Activated CD4-positive, alpha-beta T cell treated with anti-CD3 and anti-CD28 coated beads for 36 hours (primary cell): Measurements from ENCODE around the gene MYH2. TPM values are rescaled to one million over a fixed set of nuclear protein-coding genes. Genes with fewer than 3 reads are reported as not detected.
"Not testable (repeated sequence)": the region's sequence is repeated elsewhere in the genome, so short reads cannot be mapped to it uniquely, and the experiment has no call there.

Experiments used
- ATAC-seq: fragments of 200-7000 bp; cut with Tn5 transposase; one replicate; pipeline ENCODE4 v1.10.0; 2021; ENCODE audit warnings: mild to moderate bottlenecking, moderate library complexity
- CTCF ChIA-PET: fragments of 350-600 bp; sonication (Branson Sonifier 250); formaldehyde crosslinking; loops from one replicate; lab custom pipeline; 2021; ENCODE audit warnings: antibody characterized with exemption; lab: Charles Lee
- POLR2A ChIA-PET: fragments of 350-600 bp; sonication (Branson Sonifier 250); formaldehyde crosslinking; loops from one replicate; lab custom pipeline; 2021; ENCODE audit warnings: antibody characterized with exemption, inconsistent platforms; lab: Charles Lee
- DNase-seq: peaks from one replicate; pipeline ENCODE4 v3.0.0-alpha.2; 2020
- H3K27ac Mint-ChIP-seq: one replicate; pipeline ENCODE4 v1.8.0; 2021; ENCODE audit warnings: mixed read lengths
- H3K27me3 Mint-ChIP-seq: one replicate; pipeline ENCODE4 v1.8.0; 2021; ENCODE audit warnings: mixed read lengths
- H3K36me3 Mint-ChIP-seq: one replicate; pipeline ENCODE4 v1.8.0; 2021; ENCODE audit warnings: low read depth, mixed read lengths
- H3K4me1 Mint-ChIP-seq: one replicate; pipeline ENCODE4 v1.8.0; 2021; ENCODE audit warnings: mixed read lengths
- H3K4me3 Mint-ChIP-seq: one replicate; pipeline ENCODE4 v1.8.0; 2021; ENCODE audit warnings: mild to moderate bottlenecking, moderate library complexity, mixed read lengths
- H3K9me3 Mint-ChIP-seq: one replicate; pipeline ENCODE4 v1.8.0; 2021; ENCODE audit warnings: low read depth, mixed read lengths
- intact Hi-C, 2 experiments: fragments of 100-400 bp; cut with DNase I in 1 of 2; cut with micrococcal nuclease in 1 of 2; formaldehyde crosslinking; loops; one replicate each; pipeline versions ENCODE4 v1.14.2 to v1.15.1; 2022 to 2024; cut with DNase I, micrococcal nuclease
- total RNA-seq, 2 experiments: library from RNA; stranded (reverse); gene quantifications; one replicate each; pipeline ENCODE4 v1.2.3, GENCODE V29; 2021

MYH2 gene
- total RNA-seq, 2 experiments from 2014 or later = not detected

DNA sequence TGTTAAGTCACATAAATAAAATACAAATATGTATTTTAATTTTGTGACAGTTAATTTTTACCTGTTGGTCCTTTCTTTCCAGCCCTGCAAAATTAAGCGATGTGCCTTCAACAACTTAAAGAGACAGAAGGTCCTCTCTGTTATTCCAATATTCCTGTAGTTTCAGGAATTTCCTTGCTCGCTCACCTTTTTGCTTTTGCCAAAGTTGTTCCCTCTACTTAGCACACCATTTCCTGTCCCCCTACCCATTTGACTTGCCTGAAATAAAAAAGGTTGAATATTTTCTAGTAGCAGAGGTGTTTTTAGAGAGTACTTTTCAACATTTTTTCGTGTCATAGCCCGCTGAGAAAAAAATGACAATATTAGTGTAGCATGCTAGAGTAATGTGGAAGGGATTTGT is 556 bp upstream of the MYH2 start:
- Mint-ChIP-seq H3K27me3 (peaks cover 13% of the 10 kb centered on the region), H3K27ac (no peak overlapping the region), H3K9me3 (no peaks in the 10 kb centered on the region), H3K4me3 (no peak overlapping the region), H3K36me3 (no peaks in the 10 kb centered on the region), H3K4me1 (no peaks in the 10 kb centered on the region)
- DNase-seq (no peak), ATAC-seq (no peak)
- POLR2A ChIA-PET = no interaction called here
- intact Hi-C loops = no loop called here
- CTCF ChIA-PET = no interaction called here

GRCh38 chr17:10547351-10547750 is 2.1 kb downstream of the MYH2 start:
- Mint-ChIP-seq H3K36me3 (no peaks in the 10 kb centered on the region), H3K9me3 (peaks cover 2% of the 10 kb centered on the region), H3K27ac (no peak overlapping the region), H3K27me3 (peaks cover 12% of the 10 kb centered on the region), H3K4me3 (no peak overlapping the region), H3K4me1 (no peaks in the 10 kb centered on the region)
- CTCF ChIA-PET = no interaction called here
- ATAC-seq (no peak), DNase-seq (no peak)
- POLR2A ChIA-PET = no interaction called here
- intact Hi-C loops = no loop called here

DNA sequence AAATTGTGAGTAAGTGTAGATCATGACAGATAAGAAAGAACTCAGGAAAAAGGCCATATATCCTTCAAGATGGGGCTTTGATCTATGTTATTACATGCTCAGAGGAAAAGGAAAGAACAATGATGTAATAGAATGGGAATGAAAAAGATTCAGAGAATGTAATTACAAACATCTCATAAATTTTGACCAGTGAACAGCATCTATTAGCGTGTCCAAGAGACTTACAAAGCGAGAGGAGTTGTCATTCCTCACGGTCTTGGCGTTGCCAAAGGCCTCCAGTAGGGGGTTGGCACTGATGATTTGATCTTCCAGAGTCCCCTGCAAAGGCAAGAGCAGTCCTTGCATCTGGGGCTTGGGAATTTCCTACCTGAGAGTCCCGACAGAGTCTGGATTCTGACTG is 6.0 kb downstream of the MYH2 start:
- H3K27me3 Mint-ChIP-seq, H3K36me3 Mint-ChIP-seq, H3K27ac Mint-ChIP-seq, H3K4me1 Mint-ChIP-seq, CTCF ChIA-PET, DNase-seq, H3K4me3 Mint-ChIP-seq, intact Hi-C loops, ATAC-seq, POLR2A ChIA-PET: not testable (repeated sequence)
- H3K9me3 Mint-ChIP-seq = peaks cover 17% of the 10 kb centered on the region

- ATAC-seq, H3K36me3 Mint-ChIP-seq, POLR2A ChIA-PET, DNase-seq, H3K4me3 Mint-ChIP-seq, CTCF ChIA-PET, H3K4me1 Mint-ChIP-seq, intact Hi-C loops, H3K27me3 Mint-ChIP-seq, H3K27ac Mint-ChIP-seq: not testable (repeated sequence)
- H3K9me3 Mint-ChIP-seq = peaks cover 17% of the 10 kb centered on the region
These were observed 8.3 kb downstream of the MYH2 start for GRCh38 chr17:10541179-10541578.

- intact Hi-C loops = no loop called here
- Mint-ChIP-seq H3K36me3 (no peaks in the 10 kb centered on the region), H3K4me1 (no peaks in the 10 kb centered on the region), H3K4me3 (no peak overlapping the region), H3K9me3 (no peaks in the 10 kb centered on the region), H3K27ac (no peak overlapping the region), H3K27me3 (peaks cover 6% of the 10 kb centered on the region)
- ChIA-PET POLR2A (no interaction called here), CTCF (no interaction called here)
- DNase-seq (no peak), ATAC-seq (no peak)
These were observed 17.4 kb downstream of the MYH2 start for GRCh38 chr17:10532026-10532425.

- Mint-ChIP-seq H3K27me3 (peaks cover 5% of the 10 kb centered on the region), H3K4me3 (no peak overlapping the region), H3K27ac (no peak overlapping the region), H3K4me1 (no peaks in the 10 kb centered on the region), H3K9me3 (peaks cover 1% of the 10 kb centered on the region), H3K36me3 (no peaks in the 10 kb centered on the region)
- intact Hi-C loops = no loop called here
- ATAC-seq (no peak), DNase-seq (no peak)
- POLR2A ChIA-PET = no interaction called here
- CTCF ChIA-PET = interaction anchor here (0.7 kb wide), 1 partner anchor 191 kb away, joined by 3 read pairs; no protein-coding TSS in a partner anchor
These were observed 22.0 kb downstream of the MYH2 start for GRCh38 chr17:10527419-10527818.

GRCh38 chr17:10526517-10526916 is 22.9 kb downstream of the MYH2 start:
- CTCF ChIA-PET = interaction anchor here (0.7 to 1.0 kb wide), 2 partner anchors 22 to 190 kb away, joined by 3 read pairs; no protein-coding TSS in a partner anchor
- POLR2A ChIA-PET = no interaction called here
- DNase-seq (no peak), ATAC-seq (no peak)
- Mint-ChIP-seq H3K36me3 (no peaks in the 10 kb centered on the region), H3K4me1 (no peaks in the 10 kb centered on the region), H3K27me3 (peaks cover 5% of the 10 kb centered on the region), H3K27ac (no peak overlapping the region), H3K9me3 (peaks cover 1% of the 10 kb centered on the region), H3K4me3 (no peak overlapping the region)
- intact Hi-C loops = no loop called here

GRCh38 chr17:10523064-10523463 is 26.4 kb downstream of the MYH2 start:
- Mint-ChIP-seq H3K9me3 (peaks cover 1% of the 10 kb centered on the region), H3K27me3 (peaks cover 3% of the 10 kb centered on the region), H3K4me1 (no peaks in the 10 kb centered on the region), H3K36me3 (no peaks in the 10 kb centered on the region), H3K27ac (no peak overlapping the region), H3K4me3 (no peak overlapping the region)
- POLR2A ChIA-PET = no interaction called here
- intact Hi-C loops = no loop called here
- ATAC-seq (no peak), DNase-seq (no peak)
- CTCF ChIA-PET = interaction anchor here (0.5 to 1.4 kb wide), 2 partner anchors 11 to 208 kb away, joined by 3 to 4 read pairs; no protein-coding TSS in a partner anchor

GRCh38 chr17:10521949-10522348 is 27.5 kb downstream of the MYH2 start:
- Mint-ChIP-seq H3K36me3 (no peaks in the 10 kb centered on the region), H3K27ac (no peak overlapping the region), H3K4me3 (no peak overlapping the region), H3K9me3 (peaks cover 1% of the 10 kb centered on the region), H3K27me3 (peaks cover 3% of the 10 kb centered on the region), H3K4me1 (no peaks in the 10 kb centered on the region)
- intact Hi-C loops = no loop called here
- ATAC-seq (no peak), DNase-seq (no peak)
- CTCF ChIA-PET = interaction anchor here (1.4 kb wide), 1 partner anchor 12 kb away, joined by 3 read pairs; no protein-coding TSS in a partner anchor
- POLR2A ChIA-PET = no interaction called here

GRCh38 chr17:10518271-10519037 is 31.0 kb downstream of the MYH2 start, which contains the start of gene MYH1:
MYH1 (minus strand) TSS chr17:10518542; CDS start chr17:10516642, 1,900 bp downstream.
- POLR2A ChIA-PET = no interaction called here
- intact Hi-C loops = no loop called here
- H3K27me3 Mint-ChIP-seq = peaks cover under 1% of the 10 kb centered on the region

GRCh38 chr17:10516638-10517037 is 32.8 kb downstream of the MYH2 start:
- ChIA-PET POLR2A (no interaction called here), CTCF (no interaction called here)
- intact Hi-C loops = no loop called here
- Mint-ChIP-seq H3K27ac (no peak overlapping the region), H3K4me1 (no peaks in the 10 kb centered on the region), H3K27me3 (no peaks in the 10 kb centered on the region), H3K36me3 (no peaks in the 10 kb centered on the region), H3K4me3 (no peak overlapping the region), H3K9me3 (no peaks in the 10 kb centered on the region)
- DNase-seq = no peak
- ATAC-seq = no peak

More at GRCh38 chr17:10518271-10519037, 31.0 kb downstream of the MYH2 start, which contains the start of gene MYH1:
- Mint-ChIP-seq H3K4me3 (no peak within 1 kb of the TSS), H3K9me3 (peaks cover 1% of the 10 kb centered on the region), H3K27ac (no peak within 1 kb of the TSS), H3K4me1 (no peaks in the 10 kb centered on the region), H3K36me3 (no peaks in the 10 kb centered on the region)
- ATAC-seq = no peak
- DNase-seq = no peak
- CTCF ChIA-PET = no interaction called here

- no peaks in the 10 kb centered on the region for H3K27me3 Mint-ChIP-seq
These were observed 33.4 kb downstream of the MYH2 start for GRCh38 chr17:10516065-10516464.

More at GRCh38 chr17:10516065-10516464, 33.4 kb downstream of the MYH2 start:
- CTCF ChIA-PET = no interaction called here
- no peaks in the 10 kb centered on the region for H3K9me3 Mint-ChIP-seq
- H3K36me3 Mint-ChIP-seq = no peaks in the 10 kb centered on the region
- H3K4me1 Mint-ChIP-seq = no peaks in the 10 kb centered on the region
- DNase-seq (no peak), ATAC-seq (no peak)
- no peak overlapping the region for H3K27ac Mint-ChIP-seq
- intact Hi-C loops = no loop called here
- POLR2A ChIA-PET = no interaction called here
- no peak overlapping the region for H3K4me3 Mint-ChIP-seq
